Measurements from ENCODE around the gene AK5. TPM values are rescaled to one million over a fixed set of nuclear protein-coding genes. Genes with fewer than 3 reads are reported as not detected.

AK5 gene
- total and polyA plus RNA-seq, 5 experiments from 2014 or later, result 35.9 to 58.9 (median 42.9) TPM

DNA sequence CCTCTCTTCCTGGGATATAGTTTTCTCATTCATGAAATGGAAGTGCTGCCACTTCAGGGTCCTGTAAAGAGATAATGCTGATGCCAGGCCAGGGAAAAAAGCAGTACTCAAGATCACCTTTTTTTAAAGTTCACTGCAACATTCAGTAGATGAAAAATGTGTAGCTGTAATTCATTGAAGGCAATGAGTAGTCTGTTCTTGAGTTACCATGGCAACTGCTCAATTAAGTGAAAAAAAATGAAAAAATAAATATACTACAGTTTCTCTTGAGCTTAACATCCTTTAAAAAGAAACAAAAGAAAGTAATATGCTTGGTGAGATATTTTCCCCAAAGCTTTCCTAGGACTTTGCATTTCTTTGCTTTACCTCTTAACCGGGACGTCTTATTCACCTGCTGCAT is 183.3 kb downstream of the AK5 start:
- H3K27me3 Mint-ChIP-seq, result no peaks in the 10 kb centered on the region
- peaks cover 0 to 4% (median 0%) of the 10 kb centered on the region in 9 donors for H3K9me3 Mint-ChIP-seq
- H3K36me3 Mint-ChIP-seq, result peaks cover 0 to 10% (median 10%) of the 10 kb centered on the region in 3 donors
- no peak for ATAC-seq
- peak overlapping the region in 2 of 10 donors; percentile 38 to 41 for H3K27ac Mint-ChIP-seq
- no peak overlapping the region for H3K4me3 Mint-ChIP-seq
- peaks cover 9 to 25% (median 17%) of the 10 kb centered on the region in 4 donors for H3K4me1 Mint-ChIP-seq
- DNase-seq, result no peak
- POLR2A ChIA-PET, result no interaction called here

DNA sequence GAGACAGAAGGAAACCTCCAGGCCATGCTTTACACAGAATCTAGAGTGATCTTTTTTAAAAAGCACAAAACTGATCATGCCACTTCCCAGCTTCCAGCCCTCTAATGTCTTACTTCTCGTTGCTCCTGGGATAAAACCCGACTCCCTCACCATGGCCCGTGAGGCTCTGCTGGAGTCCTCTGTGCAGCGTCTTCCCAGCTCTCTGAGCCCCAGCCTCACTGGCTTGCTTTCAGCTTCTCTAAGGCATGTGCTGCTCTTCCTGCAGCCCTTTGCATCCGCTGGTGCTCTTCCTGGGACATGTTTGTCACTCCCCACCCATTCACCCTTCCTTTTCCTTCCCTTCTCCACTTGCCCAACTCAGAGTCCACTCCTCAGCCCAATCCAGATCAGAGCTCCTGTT is 184.1 kb downstream of the AK5 start:
- DNase-seq (no peak), ATAC-seq (no peak)
- H3K36me3 Mint-ChIP-seq, result peaks cover 0 to 10% (median 10%) of the 10 kb centered on the region in 3 donors
- POLR2A ChIA-PET, result no interaction called here
- H3K27ac Mint-ChIP-seq, result peak overlapping the region in 2 of 10 donors; percentile 2 to 12
- peaks cover 5 to 25% (median 17%) of the 10 kb centered on the region in 4 donors for H3K4me1 Mint-ChIP-seq
- H3K4me3 Mint-ChIP-seq, result no peak overlapping the region
- H3K27me3 Mint-ChIP-seq, result no peaks in the 10 kb centered on the region
- H3K9me3 Mint-ChIP-seq, result peaks cover 0 to 4% (median 0%) of the 10 kb centered on the region in 9 donors

DNA sequence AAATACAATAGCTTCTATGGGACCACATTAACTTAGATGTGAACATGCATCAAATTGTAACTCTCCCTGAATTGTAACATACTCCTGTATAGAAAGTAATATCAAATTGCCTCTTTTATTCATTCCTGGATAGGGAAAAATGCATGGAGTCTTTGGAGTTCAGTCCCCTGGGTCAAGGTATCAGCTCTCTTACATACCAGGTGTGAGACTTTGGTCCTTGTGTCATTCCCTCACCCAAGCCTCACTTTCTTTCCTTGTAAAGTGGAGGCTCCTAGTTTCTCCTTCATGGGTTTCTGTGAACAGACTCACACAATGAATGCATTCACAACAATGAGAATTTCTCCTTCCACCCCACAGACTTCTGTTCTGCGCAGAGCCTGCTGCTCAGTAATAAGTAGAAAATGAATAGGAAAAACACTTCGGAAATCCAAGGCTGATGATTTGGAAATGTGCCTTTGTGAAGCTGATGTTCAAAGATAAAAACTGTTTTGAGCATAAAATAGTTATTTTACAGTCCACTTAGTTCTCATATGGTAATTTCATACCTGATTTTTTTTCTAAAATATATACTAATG is 185.3 kb downstream of the AK5 start:
- Mint-ChIP-seq H3K27ac (peak overlapping the region in 1 of 10 donors; percentile 57), H3K9me3 (peaks cover 0 to 4% (median 0%) of the 10 kb centered on the region in 9 donors), H3K36me3 (peaks cover 0 to 11% (median 10%) of the 10 kb centered on the region in 3 donors), H3K4me3 (no peak overlapping the region), H3K27me3 (no peaks in the 10 kb centered on the region), H3K4me1 (peaks cover 4 to 25% (median 17%) of the 10 kb centered on the region in 4 donors)
- ATAC-seq (no peak), DNase-seq (no peak)
- POLR2A ChIA-PET, result interaction anchor here (0.6 kb wide), 1 partner anchor 66 kb away, joined by 3 read pairs; no protein-coding TSS in a partner anchor

DNA sequence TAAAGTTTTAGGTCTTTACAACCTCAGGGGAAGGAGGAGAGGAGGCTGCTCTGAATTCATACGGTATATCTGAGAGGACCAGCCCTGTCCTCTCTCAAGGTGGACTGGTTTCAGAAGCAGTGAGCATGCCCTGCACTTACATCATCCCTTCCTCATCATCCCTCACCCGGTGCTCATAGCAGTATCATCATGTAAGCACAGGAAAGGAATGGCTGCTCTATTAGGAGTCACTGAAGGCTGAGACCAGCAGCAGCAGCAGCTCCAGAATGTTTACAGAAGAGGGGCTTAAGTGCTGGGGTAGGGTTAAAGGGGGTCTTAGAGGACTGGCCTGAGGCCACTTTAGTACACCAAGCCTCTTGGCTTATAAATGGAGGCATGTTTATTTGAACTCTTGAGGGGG is 185.9 kb downstream of the AK5 start:
- Mint-ChIP-seq H3K27ac (peak overlapping the region in 3 of 10 donors; percentile 15 to 63 (median 17)), H3K27me3 (no peaks in the 10 kb centered on the region), H3K4me1 (peaks cover 4 to 25% (median 17%) of the 10 kb centered on the region in 4 donors), H3K36me3 (peaks cover under 1 to 14% (median 11%) of the 10 kb centered on the region in 3 donors), H3K9me3 (peaks cover 0 to 4% (median under 1%) of the 10 kb centered on the region in 9 donors), H3K4me3 (no peak overlapping the region)
- no peak for ATAC-seq
- POLR2A ChIA-PET, result interaction anchor here (0.6 kb wide), 1 partner anchor 66 kb away, joined by 3 read pairs; no protein-coding TSS in a partner anchor
- no peak for DNase-seq

DNA sequence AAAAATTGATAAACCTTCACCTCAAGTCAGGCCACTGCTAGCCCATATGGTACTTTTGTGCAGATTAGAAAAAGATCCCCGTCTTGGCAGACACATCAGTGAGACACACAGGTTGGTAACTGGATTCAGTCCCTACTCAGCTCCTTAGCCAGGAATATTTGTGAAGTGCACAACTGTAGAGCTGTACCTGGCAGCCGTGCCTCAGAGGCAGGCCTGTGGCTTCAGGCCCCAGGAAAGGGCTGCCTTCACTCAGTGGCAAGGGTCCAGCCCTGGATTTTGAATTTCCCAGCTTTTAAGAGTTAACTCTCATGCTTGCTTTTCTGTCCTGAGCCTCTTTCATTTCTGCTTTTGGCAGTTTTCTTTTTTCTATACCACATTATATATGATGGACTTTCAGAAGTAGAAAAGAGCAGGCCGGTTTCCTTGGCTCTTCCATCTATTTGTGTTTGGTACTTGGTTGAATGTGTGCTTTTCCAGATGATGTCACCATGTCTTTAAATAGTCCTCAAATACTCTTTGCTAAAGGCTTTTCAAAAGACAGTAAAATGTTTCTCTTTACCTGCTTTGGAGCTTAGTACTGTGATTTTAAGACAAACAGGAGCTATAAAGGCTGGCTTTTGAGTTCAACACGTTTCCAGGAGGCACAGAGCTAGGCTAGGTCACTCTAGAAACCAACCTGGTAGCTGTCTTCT is 186.6 kb downstream of the AK5 start:
- DNase-seq, result no peak
- Mint-ChIP-seq H3K27me3 (no peaks in the 10 kb centered on the region), H3K9me3 (peaks cover 0 to 5% (median 2%) of the 10 kb centered on the region in 9 donors), H3K36me3 (peaks cover 5 to 19% (median 14%) of the 10 kb centered on the region in 3 donors), H3K4me1 (peaks cover 4 to 19% (median 15%) of the 10 kb centered on the region in 4 donors), H3K27ac (peak overlapping the region in 3 of 10 donors; percentile 1 to 81 (median 15)), H3K4me3 (no peak overlapping the region)
- no peak for ATAC-seq
- POLR2A ChIA-PET, result no interaction called here

GRCh38 chr1:77468949-77469710 is 187.3 kb downstream of the AK5 start:
- Mint-ChIP-seq H3K4me1 (peaks cover 0 to 14% (median 11%) of the 10 kb centered on the region in 4 donors), H3K4me3 (no peak overlapping the region), H3K27me3 (no peaks in the 10 kb centered on the region), H3K9me3 (peaks cover 0 to 5% (median 0%) of the 10 kb centered on the region in 9 donors), H3K36me3 (peaks cover 5 to 23% (median 11%) of the 10 kb centered on the region in 3 donors), H3K27ac (peak overlapping the region in 3 of 10 donors; percentile 18 to 81 (median 67))
- POLR2A ChIA-PET, result no interaction called here
- ATAC-seq (no peak), DNase-seq (no peak)

- Mint-ChIP-seq H3K9me3 (peaks cover 0 to 5% (median 0%) of the 10 kb centered on the region in 9 donors), H3K4me3 (no peak overlapping the region), H3K4me1 (peaks cover 2 to 19% (median 13%) of the 10 kb centered on the region in 4 donors), H3K27ac (no peak overlapping the region), H3K36me3 (peaks cover 5 to 25% (median 14%) of the 10 kb centered on the region in 3 donors), H3K27me3 (no peaks in the 10 kb centered on the region)
- POLR2A ChIA-PET, result no interaction called here
- DNase-seq, result no peak
- no peak for ATAC-seq
Measured at GRCh38 chr1:77471691-77472090, 189.9 kb downstream of the AK5 start.

DNA sequence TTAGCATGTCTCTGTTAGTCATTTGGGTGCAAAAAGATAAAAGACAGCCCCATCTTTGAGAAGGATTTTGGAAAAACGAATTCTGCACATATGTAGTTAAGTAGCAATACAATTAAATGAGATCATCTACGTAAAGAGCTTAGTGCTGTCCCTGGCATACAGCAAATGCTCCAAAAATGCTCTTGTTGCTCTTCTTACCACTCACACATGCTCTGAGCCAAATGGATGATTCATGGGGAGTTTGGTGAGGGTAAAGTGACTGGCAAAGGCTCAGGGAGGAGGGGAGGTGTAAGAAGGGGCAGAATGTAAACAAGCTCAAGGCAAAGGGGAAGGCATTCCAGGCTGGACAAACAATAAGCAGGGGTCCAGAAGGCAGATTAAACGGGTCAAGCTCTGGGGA is 191.9 kb downstream of the AK5 start:
- Mint-ChIP-seq H3K27me3 (no peaks in the 10 kb centered on the region), H3K4me1 (peaks cover 4 to 24% (median 20%) of the 10 kb centered on the region in 4 donors), H3K36me3 (peaks cover 5 to 32% (median 19%) of the 10 kb centered on the region in 3 donors), H3K4me3 (no peak overlapping the region), H3K9me3 (peaks cover 0 to 8% (median 0%) of the 10 kb centered on the region in 9 donors), H3K27ac (peak overlapping the region in 1 of 10 donors; percentile 18)
- ATAC-seq (no peak), DNase-seq (no peak)
- POLR2A ChIA-PET, result no interaction called here

- POLR2A ChIA-PET, result no interaction called here
- H3K36me3 Mint-ChIP-seq, result peaks cover 11 to 42% (median 25%) of the 10 kb centered on the region in 3 donors
- ATAC-seq (no peak), DNase-seq (no peak)
- peaks cover 4 to 24% (median 20%) of the 10 kb centered on the region in 4 donors for H3K4me1 Mint-ChIP-seq
- H3K9me3 Mint-ChIP-seq, result peaks cover 0 to 8% (median 0%) of the 10 kb centered on the region in 9 donors
- H3K4me3 Mint-ChIP-seq, result no peak overlapping the region
- H3K27ac Mint-ChIP-seq, result peak overlapping the region in 1 of 10 donors; percentile 2
- no peaks in the 10 kb centered on the region for H3K27me3 Mint-ChIP-seq
Measured at GRCh38 chr1:77475641-77476040, 193.8 kb downstream of the AK5 start.

DNA sequence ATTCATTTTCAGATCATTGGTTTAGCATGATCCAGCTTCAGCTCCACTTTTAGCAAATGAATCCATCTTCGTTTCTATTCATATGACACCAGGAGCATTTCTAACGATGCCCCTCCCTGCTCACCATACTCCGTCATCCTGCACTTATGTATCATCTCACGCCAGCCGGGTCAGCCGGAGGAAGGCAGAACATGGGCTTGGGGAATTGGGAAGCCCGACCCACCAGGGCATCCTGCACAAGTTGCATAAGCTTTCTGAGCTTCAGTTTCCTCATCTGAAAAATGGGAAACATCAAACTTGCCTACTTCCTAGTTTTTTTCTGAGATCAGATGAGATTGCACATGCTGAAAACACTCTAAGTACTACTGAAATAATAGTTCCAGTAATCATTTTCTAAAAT is 194.7 kb downstream of the AK5 start:
- Mint-ChIP-seq H3K4me1 (peaks cover 4 to 25% (median 22%) of the 10 kb centered on the region in 4 donors), H3K9me3 (peaks cover 0 to 8% (median 0%) of the 10 kb centered on the region in 9 donors), H3K4me3 (no peak overlapping the region), H3K36me3 (peaks cover 11 to 43% (median 25%) of the 10 kb centered on the region in 3 donors), H3K27ac (peak overlapping the region in 2 of 10 donors; percentile 17 to 37), H3K27me3 (no peaks in the 10 kb centered on the region)
- DNase-seq (no peak), ATAC-seq (no peak)
- POLR2A ChIA-PET, result no interaction called here

DNA sequence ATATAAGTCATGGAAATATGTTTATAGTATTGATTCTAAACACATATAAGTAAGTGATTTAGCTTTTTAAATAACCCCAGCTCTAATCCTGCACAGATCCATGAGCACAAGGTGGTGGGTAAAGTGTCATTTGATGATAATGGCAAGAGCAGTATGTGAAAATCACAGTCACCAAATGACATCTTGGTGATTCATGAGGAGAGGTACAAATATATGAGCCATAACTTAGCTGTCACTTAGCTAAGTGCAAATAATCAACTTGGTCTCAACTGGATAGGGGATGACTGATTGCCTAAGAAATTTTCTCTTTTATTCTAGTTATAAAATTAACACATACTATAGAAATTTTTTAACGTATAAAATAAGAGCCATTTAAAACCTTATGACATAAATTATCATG is 202.5 kb downstream of the AK5 start:
- ATAC-seq, result no peak
- H3K36me3 Mint-ChIP-seq, result peaks cover 13 to 36% (median 20%) of the 10 kb centered on the region in 3 donors
- no peak overlapping the region for H3K27ac Mint-ChIP-seq
- DNase-seq, result no peak
- no peak overlapping the region for H3K4me3 Mint-ChIP-seq
- no peaks in the 10 kb centered on the region for H3K27me3 Mint-ChIP-seq
- no peaks in the 10 kb centered on the region for H3K9me3 Mint-ChIP-seq
- H3K4me1 Mint-ChIP-seq, result peaks cover 0 to 5% (median under 1%) of the 10 kb centered on the region in 4 donors
- POLR2A ChIA-PET, result no interaction called here

DNA sequence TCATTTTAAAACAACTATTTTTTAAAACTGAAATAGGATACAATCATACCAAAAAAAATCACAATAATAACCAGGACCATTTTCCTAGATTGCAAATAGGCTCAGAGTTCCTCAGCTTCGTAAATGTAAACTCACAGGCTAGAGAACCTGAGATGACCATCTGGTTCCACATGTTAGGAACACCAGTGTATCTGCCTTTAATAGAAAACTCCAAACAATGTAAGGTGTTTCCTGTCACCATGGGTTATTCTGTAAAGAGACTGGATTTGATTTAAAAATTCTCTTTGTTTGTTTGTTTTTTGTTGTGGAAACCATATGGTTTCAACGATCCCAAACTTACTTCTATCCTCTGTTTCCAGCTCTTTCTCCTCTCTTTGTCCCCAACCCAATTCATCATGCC is 203.1 kb downstream of the AK5 start:
- no peak for ATAC-seq

More for the DNA sequence above, 203.1 kb downstream of the AK5 start:
- Mint-ChIP-seq H3K27me3 (no peaks in the 10 kb centered on the region), H3K27ac (peak overlapping the region in 2 of 10 donors; percentile 20 to 37), H3K4me3 (no peak overlapping the region), H3K36me3 (peaks cover 9 to 32% (median 16%) of the 10 kb centered on the region in 3 donors), H3K4me1 (peaks cover 0 to 5% (median 2%) of the 10 kb centered on the region in 4 donors), H3K9me3 (no peaks in the 10 kb centered on the region)
- DNase-seq, result no peak
- POLR2A ChIA-PET, result no interaction called here

All from naive thymus-derived CD8-positive, alpha-beta T cell (primary cell).